Endometrial microvascular endothelial cells (primary cell): ENCODE data around the gene PDE2A. TPM values are rescaled to one million over a fixed set of nuclear protein-coding genes. Genes with fewer than 3 reads are reported as not detected.

ENCODE experiments used
- in situ Hi-C: cut with HindIII; loops from 2 replicates; pipeline ENCODE4 v1.10.0; 2017; ENCODE audit warnings: low sequenced_read_pairs, low pct_unique_long_range_greater_than_20kb; ENCODE audit errors: inconsistent ontology term
- total RNA-seq: library from RNA; depleted of rRNA; stranded (reverse); fragments of >200 nt; gene quantifications from one replicate; pipeline ENCODE4 v1.2.3, GENCODE V29; 2015; ENCODE audit errors: inconsistent ontology term

Gene PDE2A
- total RNA-seq, 1 donor from 2014 or later, result 9.5 TPM

- in situ Hi-C loops, result no loop called here
These were observed 12.5 kb upstream of the PDE2A start for GRCh38 chr11:72686639-72687220.

GRCh38 chr11:72685560-72686480 lies 11.6 kb upstream of the PDE2A start:
- in situ Hi-C loops, result no loop called here

GRCh38 chr11:72684236-72684912 lies 10.2 kb upstream of the PDE2A start:
- in situ Hi-C loops, result no loop called here

- in situ Hi-C loops, result no loop called here
These were observed 9.6 kb upstream of the PDE2A start for GRCh38 chr11:72683782-72684200.

- in situ Hi-C loops, result no loop called here
These were observed 8.6 kb upstream of the PDE2A start for GRCh38 chr11:72682858-72683243.

- in situ Hi-C loops, result no loop called here
These were observed 8.1 kb upstream of the PDE2A start for GRCh38 chr11:72682238-72682857.

GRCh38 chr11:72681226-72682153 lies 7.3 kb upstream of the PDE2A start:
- in situ Hi-C loops, result no loop called here

- in situ Hi-C loops, result no loop called here
These were observed 6.5 kb upstream of the PDE2A start for GRCh38 chr11:72680624-72681158.

- in situ Hi-C loops, result no loop called here
These were observed 5.6 kb upstream of the PDE2A start for GRCh38 chr11:72679869-72680268.

GRCh38 chr11:72678524-72678923 lies 4.3 kb upstream of the PDE2A start:
- in situ Hi-C loops, result no loop called here

- in situ Hi-C loops, result no loop called here
These were observed 2.7 kb upstream of the PDE2A start for GRCh38 chr11:72676861-72677341.

GRCh38 chr11:72675221-72675620 lies 999 bp upstream of the PDE2A start:
- in situ Hi-C loops, result no loop called here

- in situ Hi-C loops, result no loop called here
These were observed 809 bp downstream of the PDE2A start for GRCh38 chr11:72673284-72673942.

- in situ Hi-C loops, result no loop called here
These were observed 1.5 kb downstream of the PDE2A start for GRCh38 chr11:72672597-72673238.

GRCh38 chr11:72671152-72672099 lies 2.8 kb downstream of the PDE2A start:
- in situ Hi-C loops, result no loop called here

- in situ Hi-C loops, result no loop called here
These were observed 4.2 kb downstream of the PDE2A start for GRCh38 chr11:72670041-72670440.
